ENCODE measurements around the gene UQCR10. TPM values are rescaled to one million over a fixed set of nuclear protein-coding genes. Genes with fewer than 3 reads are reported as not detected.

The UQCR10 gene
- total RNA-seq, 2 experiments from 2014 or later: 106 to 108 TPM

GRCh38 chr22:29756341-29756740 is 10.8 kb upstream of the UQCR10 start:
- intact Hi-C loops (cut with micrococcal nuclease): no loop called here
- H3K9me3 Mint-ChIP-seq: no peaks in the 10 kb centered on the region
- H3K4me1 Mint-ChIP-seq (ENCODE audit: low read depth): no peaks in the 10 kb centered on the region
- no peak overlapping the region for H3K4me3 Mint-ChIP-seq
- H3K27ac Mint-ChIP-seq: no peak overlapping the region
- DNase-seq: no peak
- no peaks in the 10 kb centered on the region for H3K27me3 Mint-ChIP-seq (ENCODE audit: low read depth)
- CTCF ChIA-PET: no interaction called here
- no peaks in the 10 kb centered on the region for H3K36me3 Mint-ChIP-seq (ENCODE audit: low read depth)

GRCh38 chr22:29757096-29757495 is 10.1 kb upstream of the UQCR10 start:
- CTCF ChIA-PET: no interaction called here
- H3K4me1 Mint-ChIP-seq (ENCODE audit: low read depth): no peaks in the 10 kb centered on the region
- intact Hi-C loops (cut with micrococcal nuclease): no loop called here
- no peak overlapping the region for H3K4me3 Mint-ChIP-seq
- no peaks in the 10 kb centered on the region for H3K9me3 Mint-ChIP-seq
- H3K27me3 Mint-ChIP-seq (ENCODE audit: low read depth): no peaks in the 10 kb centered on the region
- no peak for DNase-seq
- H3K27ac Mint-ChIP-seq: no peak overlapping the region
- no peaks in the 10 kb centered on the region for H3K36me3 Mint-ChIP-seq (ENCODE audit: low read depth)

GRCh38 chr22:29758068-29758622 is 9.0 kb upstream of the UQCR10 start:
- Mint-ChIP-seq H3K4me1 (ENCODE audit: low read depth) (no peaks in the 10 kb centered on the region), H3K4me3 (no peak overlapping the region), H3K9me3 (no peaks in the 10 kb centered on the region), H3K27ac (no peak overlapping the region), H3K27me3 (ENCODE audit: low read depth) (no peaks in the 10 kb centered on the region), H3K36me3 (ENCODE audit: low read depth) (no peaks in the 10 kb centered on the region)
- DNase-seq: no peak
- CTCF ChIA-PET: no interaction called here
- intact Hi-C loops (cut with micrococcal nuclease): no loop called here

- Mint-ChIP-seq H3K9me3 (no peaks in the 10 kb centered on the region), H3K36me3 (ENCODE audit: low read depth) (no peaks in the 10 kb centered on the region), H3K4me1 (ENCODE audit: low read depth) (peaks cover under 1% of the 10 kb centered on the region), H3K4me3 (no peak overlapping the region), H3K27me3 (ENCODE audit: low read depth) (no peaks in the 10 kb centered on the region), H3K27ac (no peak overlapping the region)
- DNase-seq: no peak
- intact Hi-C loops (cut with micrococcal nuclease): no loop called here
- CTCF ChIA-PET: no interaction called here
These were observed 8.2 kb upstream of the UQCR10 start for GRCh38 chr22:29758959-29759358.

- Mint-ChIP-seq H3K27ac (no peak overlapping the region), H3K4me1 (ENCODE audit: low read depth) (peaks cover 17% of the 10 kb centered on the region), H3K4me3 (no peak overlapping the region), H3K27me3 (ENCODE audit: low read depth) (no peaks in the 10 kb centered on the region), H3K9me3 (no peaks in the 10 kb centered on the region), H3K36me3 (ENCODE audit: low read depth) (no peaks in the 10 kb centered on the region)
- CTCF ChIA-PET: no interaction called here
- intact Hi-C loops (cut with micrococcal nuclease): no loop called here
- DNase-seq: no peak
These were observed 4.9 kb upstream of the UQCR10 start for GRCh38 chr22:29762263-29762662.

GRCh38 chr22:29765905-29766631 is 1.1 kb upstream of the UQCR10 start:
- intact Hi-C loops (cut with micrococcal nuclease): loop anchor here (5.0 kb wide), 2 partner anchors 321 to 501 kb away; partner anchors contain the start of gene OSM
- DNase-seq: peak; percentile 50
- H3K27me3 Mint-ChIP-seq (ENCODE audit: low read depth): no peaks in the 10 kb centered on the region
- peak overlapping the region; percentile 96 for H3K4me3 Mint-ChIP-seq
- peaks cover 21% of the 10 kb centered on the region for H3K36me3 Mint-ChIP-seq (ENCODE audit: low read depth)
- H3K4me1 Mint-ChIP-seq (ENCODE audit: low read depth): peaks cover 33% of the 10 kb centered on the region
- no peaks in the 10 kb centered on the region for H3K9me3 Mint-ChIP-seq
- peak overlapping the region; percentile 91 for H3K27ac Mint-ChIP-seq
- CTCF ChIA-PET: interaction anchor here (1.2 kb wide), 1 partner anchor 240 kb away, joined by 3 read pairs; no protein-coding TSS in a partner anchor

GRCh38 chr22:29766632-29767170 is 468 bp upstream of the UQCR10 start, which contains the start of gene ZMAT5:
Gene ZMAT5, minus strand, starts transcription at chr22:29767007. Its CDS starts 18,463 bp downstream, at chr22:29748544.
- Mint-ChIP-seq H3K36me3 (ENCODE audit: low read depth) (peaks cover 21% of the 10 kb centered on the region), H3K27me3 (ENCODE audit: low read depth) (no peaks in the 10 kb centered on the region), H3K27ac (peak within 1 kb of the TSS; percentile 91), H3K4me3 (peak within 1 kb of the TSS; percentile 96), H3K9me3 (no peaks in the 10 kb centered on the region), H3K4me1 (ENCODE audit: low read depth) (peaks cover 33% of the 10 kb centered on the region)
- DNase-seq: peak; percentile 97
- CTCF ChIA-PET: interaction anchor here (1.2 kb wide), 1 partner anchor 239 kb away, joined by 3 read pairs; no protein-coding TSS in a partner anchor
- intact Hi-C loops (cut with micrococcal nuclease): loop anchor here (1.0 to 5.0 kb wide), 7 partner anchors 55 to 501 kb away; partner anchors contain the start of genes ASCC2, MTMR3, NF2 and OSM

- no peaks in the 10 kb centered on the region for H3K27me3 Mint-ChIP-seq (ENCODE audit: low read depth)
- peaks cover 33% of the 10 kb centered on the region for H3K4me1 Mint-ChIP-seq (ENCODE audit: low read depth)
- no peak for DNase-seq
- H3K27ac Mint-ChIP-seq: peak overlapping the region; percentile 5
- no peaks in the 10 kb centered on the region for H3K9me3 Mint-ChIP-seq
- CTCF ChIA-PET: no interaction called here
- intact Hi-C loops (cut with micrococcal nuclease): loop anchor here (5.0 kb wide), 2 partner anchors 319 to 499 kb away; partner anchors contain the start of gene OSM
- peaks cover 26% of the 10 kb centered on the region for H3K36me3 Mint-ChIP-seq (ENCODE audit: low read depth)
- H3K4me3 Mint-ChIP-seq: peak overlapping the region; percentile 96
These were observed 1.0 kb downstream of the UQCR10 start for GRCh38 chr22:29768052-29768693.

GRCh38 chr22:29769723-29770321 is 2.7 kb downstream of the UQCR10 start:
- CTCF ChIA-PET: interaction anchor here (0.7 to 1.5 kb wide), 2 partner anchors 59 to 235 kb away, joined by 3 read pairs; no protein-coding TSS in a partner anchor
- intact Hi-C loops (cut with micrococcal nuclease): loop anchor here (5.0 kb wide), 2 partner anchors 317 to 497 kb away; partner anchors contain the start of gene OSM

GRCh38 chr22:29772170-29772641 is 5.0 kb downstream of the UQCR10 start:
- Mint-ChIP-seq H3K9me3 (no peaks in the 10 kb centered on the region), H3K27me3 (ENCODE audit: low read depth) (no peaks in the 10 kb centered on the region), H3K27ac (no peak overlapping the region), H3K36me3 (ENCODE audit: low read depth) (peaks cover 26% of the 10 kb centered on the region), H3K4me1 (ENCODE audit: low read depth) (peaks cover 16% of the 10 kb centered on the region), H3K4me3 (no peak overlapping the region)
- intact Hi-C loops (cut with micrococcal nuclease): no loop called here
- CTCF ChIA-PET: interaction anchor here (0.5 to 0.8 kb wide), 2 partner anchors 63 to 377 kb away, joined by 3 to 5 read pairs; no protein-coding TSS in a partner anchor
- no peak for DNase-seq

More at GRCh38 chr22:29769723-29770321, 2.7 kb downstream of the UQCR10 start:
- H3K36me3 Mint-ChIP-seq (ENCODE audit: low read depth): peaks cover 26% of the 10 kb centered on the region
- peaks cover 25% of the 10 kb centered on the region for H3K4me1 Mint-ChIP-seq (ENCODE audit: low read depth)
- no peaks in the 10 kb centered on the region for H3K9me3 Mint-ChIP-seq
- H3K4me3 Mint-ChIP-seq: no peak overlapping the region
- no peaks in the 10 kb centered on the region for H3K27me3 Mint-ChIP-seq (ENCODE audit: low read depth)
- no peak for DNase-seq
- H3K27ac Mint-ChIP-seq: no peak overlapping the region

- peaks cover 23% of the 10 kb centered on the region for H3K36me3 Mint-ChIP-seq (ENCODE audit: low read depth)
- CTCF ChIA-PET: interaction anchor here (0.7 kb wide), 1 partner anchor 225 kb away, joined by 3 read pairs; no protein-coding TSS in a partner anchor
- DNase-seq: no peak
- H3K9me3 Mint-ChIP-seq: no peaks in the 10 kb centered on the region
- H3K27me3 Mint-ChIP-seq (ENCODE audit: low read depth): no peaks in the 10 kb centered on the region
- intact Hi-C loops (cut with micrococcal nuclease): no loop called here
- H3K4me1 Mint-ChIP-seq (ENCODE audit: low read depth): peaks cover 11% of the 10 kb centered on the region
- H3K4me3 Mint-ChIP-seq: no peak overlapping the region
- H3K27ac Mint-ChIP-seq: no peak overlapping the region
These were observed 6.1 kb downstream of the UQCR10 start for GRCh38 chr22:29773233-29773632.

Data from activated naive CD4-positive, alpha-beta T cell treated with anti-CD3 and anti-CD28 coated beads for 36 hours (primary cell).